GM21367 (cell line): Measurements from ENCODE around the gene ARF1.

Experiments used
- ATAC-seq: cut with Tn5 transposase; IDR thresholded peaks from one replicate; pipeline ENCODE4 v1.9.1; 2021; ENCODE audit not compliant: unreplicated experiment

ARF1 gene

GRCh38 chr1:228084797-228085196, 2.3 kb downstream of the ARF1 start:
- ATAC-seq: no peak

- no peak for ATAC-seq
Observed at GRCh38 chr1:228085287-228085951, 2.9 kb downstream of the ARF1 start.

- no peak for ATAC-seq
Observed at GRCh38 chr1:228087771-228088251, 5.3 kb downstream of the ARF1 start.

- ATAC-seq: no peak
Observed at GRCh38 chr1:228088586-228089498, 6.3 kb downstream of the ARF1 start.

- ATAC-seq: no peak
Observed at GRCh38 chr1:228089519-228090380, 7.2 kb downstream of the ARF1 start.

DNA sequence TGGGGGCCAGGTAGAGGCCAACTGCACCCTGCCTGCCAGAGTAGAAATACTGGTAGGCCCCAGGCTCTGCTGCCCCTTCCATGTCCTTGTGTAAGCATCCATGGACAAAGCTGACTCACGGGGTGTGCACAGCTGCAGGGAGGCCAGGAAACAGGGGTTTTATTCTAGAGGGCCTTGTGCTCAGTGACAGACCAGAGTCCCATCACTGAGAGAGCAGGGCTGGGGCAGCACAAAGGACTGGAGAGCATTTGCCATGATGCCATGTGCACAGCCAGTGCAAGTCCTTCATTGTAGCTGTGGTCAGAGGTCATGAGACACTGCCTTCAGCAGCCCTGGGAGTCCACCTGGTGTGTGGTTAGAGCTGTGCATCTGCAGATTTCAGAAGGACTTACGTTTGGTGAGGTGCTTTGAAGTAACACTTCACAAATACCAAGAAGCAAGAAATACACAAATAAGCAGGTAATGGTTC, 8.1 kb downstream of the ARF1 start:
- no peak for ATAC-seq

- no peak for ATAC-seq
Observed at GRCh38 chr1:228091084-228091483, 8.6 kb downstream of the ARF1 start.

DNA sequence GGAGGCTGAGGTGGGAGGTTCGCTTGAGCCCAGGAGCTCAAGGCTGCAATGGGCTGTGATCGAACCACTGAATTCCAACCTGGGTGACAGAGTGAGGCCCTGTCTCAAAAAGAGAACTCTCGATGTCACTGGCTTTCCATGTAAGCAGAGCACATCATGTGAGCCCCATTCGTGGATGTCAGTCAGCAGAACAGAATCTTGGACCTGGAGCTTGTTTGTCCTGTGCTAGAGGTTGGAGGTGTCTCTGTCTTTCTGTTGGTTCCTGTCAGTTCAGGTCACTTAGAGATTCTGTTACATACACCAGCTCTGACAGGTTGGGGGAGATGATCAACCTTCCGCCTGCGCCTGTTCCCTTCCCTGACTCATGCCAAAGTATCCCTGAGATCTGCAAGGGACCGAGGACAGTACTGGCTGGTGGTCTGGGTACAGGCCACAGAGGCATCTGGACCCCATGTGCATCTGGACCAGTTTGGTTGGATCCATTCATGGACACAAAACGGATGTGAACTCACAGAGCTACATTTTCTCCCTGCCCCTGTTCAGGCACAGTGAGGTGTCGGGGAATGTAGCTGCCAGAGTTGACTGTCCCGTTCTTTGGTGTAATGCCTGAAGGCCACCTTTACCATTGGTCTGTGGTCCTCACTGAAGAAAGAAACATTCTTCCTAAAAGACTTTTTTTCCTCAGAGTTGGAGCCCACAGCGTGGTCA, 10.0 kb downstream of the ARF1 start:
- no peak for ATAC-seq

GRCh38 chr1:228093050-228093906, 10.8 kb downstream of the ARF1 start:
- ATAC-seq: no peak

DNA sequence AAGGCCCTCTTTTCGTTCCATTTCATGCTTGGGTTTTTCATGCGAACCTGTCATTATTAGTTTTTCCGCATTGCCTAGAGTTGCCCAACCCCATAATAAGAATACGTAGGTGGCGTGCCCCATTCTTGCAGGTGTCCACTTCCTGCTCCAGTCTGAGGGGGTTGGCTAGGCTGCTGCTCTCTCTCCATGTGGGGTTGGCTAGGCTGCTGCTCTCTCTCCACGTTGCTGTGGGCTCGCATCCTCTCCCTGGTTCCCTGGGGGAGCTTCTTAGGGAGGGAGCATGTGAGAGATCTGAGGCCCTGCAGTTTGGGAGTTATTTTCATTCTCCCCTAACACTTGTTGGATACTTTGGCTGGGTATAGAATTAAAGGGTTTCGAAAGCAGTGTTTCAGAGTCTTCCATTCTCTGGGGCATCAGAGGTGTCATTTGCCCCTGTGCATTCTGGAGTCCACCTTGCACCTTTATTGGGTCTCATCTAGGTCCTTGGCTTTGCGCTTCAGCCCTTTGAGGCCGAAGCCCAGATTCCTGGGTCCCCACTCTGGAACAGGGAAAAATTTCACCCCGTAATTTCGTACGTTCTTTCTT, 12.0 kb downstream of the ARF1 start:
- no peak for ATAC-seq

DNA sequence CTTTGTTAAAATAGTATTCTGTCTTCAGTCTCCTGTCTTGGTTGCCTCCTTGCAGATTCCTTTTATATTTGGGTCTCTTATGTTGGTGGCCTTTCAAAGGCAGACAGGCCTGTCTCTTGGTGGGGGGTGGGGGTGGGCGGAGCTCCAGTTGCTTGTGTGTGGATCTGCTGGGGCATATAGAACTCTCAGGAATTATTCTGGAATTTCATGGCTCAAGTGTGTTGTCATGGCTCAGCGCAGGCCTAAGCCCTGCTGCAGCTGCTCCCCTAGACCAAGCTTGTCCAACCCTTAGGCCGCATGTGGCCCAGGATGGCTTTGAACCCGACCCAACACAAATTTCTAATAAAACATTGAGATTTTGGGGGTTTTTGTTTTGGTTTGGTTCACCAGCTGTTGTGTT, 12.7 kb downstream of the ARF1 start:
- ATAC-seq: no peak

DNA sequence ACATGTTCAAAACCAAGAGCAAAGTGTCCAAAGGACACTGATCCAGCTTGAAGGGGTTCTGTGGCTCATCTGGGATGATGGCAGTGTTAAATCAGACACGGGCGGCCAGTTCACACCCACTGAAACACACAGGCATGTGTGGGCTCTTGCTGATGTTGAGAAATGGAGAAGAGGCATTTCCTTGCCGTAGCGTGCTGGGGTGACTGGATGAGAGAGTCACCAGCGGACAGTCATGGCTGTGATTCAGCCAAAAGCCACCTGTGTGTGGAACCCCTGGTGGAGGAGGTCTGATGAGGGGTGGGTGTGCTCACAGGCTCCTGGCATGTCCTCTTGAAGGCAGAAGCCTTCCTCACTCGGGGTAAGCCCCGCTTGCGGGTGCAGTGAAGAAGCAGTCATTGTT, 13.4 kb downstream of the ARF1 start:
- ATAC-seq: no peak

GRCh38 chr1:228096416-228097332, 14.2 kb downstream of the ARF1 start:
- ATAC-seq: no peak

- no peak for ATAC-seq
Observed at GRCh38 chr1:228097333-228098081, 15.0 kb downstream of the ARF1 start.

GRCh38 chr1:228098323-228098931, 15.9 kb downstream of the ARF1 start:
- ATAC-seq: no peak

DNA sequence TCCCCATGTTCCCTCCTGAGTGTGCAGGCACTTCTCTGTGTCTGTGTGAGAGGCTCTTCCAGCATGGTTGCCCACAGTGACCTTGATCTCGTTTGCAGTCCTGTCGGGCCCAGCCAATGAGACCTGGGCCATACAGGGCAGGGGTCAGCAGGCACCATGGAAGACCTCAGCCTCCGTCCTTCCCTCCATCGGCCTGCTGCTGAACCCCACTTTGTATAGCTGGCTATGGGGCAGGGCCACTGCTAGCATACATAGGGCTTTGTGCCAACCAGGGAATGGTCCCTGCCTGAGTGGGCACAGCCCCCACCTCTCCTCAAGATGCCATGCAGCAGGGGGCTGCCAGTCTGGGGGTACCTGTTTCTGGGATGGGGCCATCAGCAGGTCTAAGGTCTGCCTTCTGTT, 16.8 kb downstream of the ARF1 start:
- no peak for ATAC-seq
